ENCODE results near the gene MED4.
A peak's percentile ranks its signal among the peaks of the same experiment; 100 is the strongest.

The MED4 gene

DNA sequence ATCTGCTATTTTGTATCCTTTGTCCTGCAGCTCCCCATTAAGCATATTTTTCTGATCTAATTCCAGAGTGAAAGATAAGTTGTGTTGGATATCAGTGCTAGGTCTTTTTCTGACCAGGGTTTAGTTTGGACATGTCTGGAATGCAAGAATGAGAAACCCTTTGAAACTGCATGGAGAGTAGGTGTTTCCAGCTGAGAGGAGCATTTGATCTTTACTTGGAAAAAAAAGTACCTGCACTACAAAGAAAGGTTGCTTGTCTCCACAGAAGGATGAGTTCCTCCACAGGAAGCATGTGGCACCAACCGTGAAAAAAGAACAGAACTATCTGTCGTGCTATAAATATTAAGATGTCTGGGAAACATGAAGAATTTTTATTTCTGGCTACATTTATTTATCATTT, 36.6 kb upstream of the MED4 start:
- H3K27ac ChIP-seq: no peak overlapping the region
- TF ChIP-seq, protein P1, sequence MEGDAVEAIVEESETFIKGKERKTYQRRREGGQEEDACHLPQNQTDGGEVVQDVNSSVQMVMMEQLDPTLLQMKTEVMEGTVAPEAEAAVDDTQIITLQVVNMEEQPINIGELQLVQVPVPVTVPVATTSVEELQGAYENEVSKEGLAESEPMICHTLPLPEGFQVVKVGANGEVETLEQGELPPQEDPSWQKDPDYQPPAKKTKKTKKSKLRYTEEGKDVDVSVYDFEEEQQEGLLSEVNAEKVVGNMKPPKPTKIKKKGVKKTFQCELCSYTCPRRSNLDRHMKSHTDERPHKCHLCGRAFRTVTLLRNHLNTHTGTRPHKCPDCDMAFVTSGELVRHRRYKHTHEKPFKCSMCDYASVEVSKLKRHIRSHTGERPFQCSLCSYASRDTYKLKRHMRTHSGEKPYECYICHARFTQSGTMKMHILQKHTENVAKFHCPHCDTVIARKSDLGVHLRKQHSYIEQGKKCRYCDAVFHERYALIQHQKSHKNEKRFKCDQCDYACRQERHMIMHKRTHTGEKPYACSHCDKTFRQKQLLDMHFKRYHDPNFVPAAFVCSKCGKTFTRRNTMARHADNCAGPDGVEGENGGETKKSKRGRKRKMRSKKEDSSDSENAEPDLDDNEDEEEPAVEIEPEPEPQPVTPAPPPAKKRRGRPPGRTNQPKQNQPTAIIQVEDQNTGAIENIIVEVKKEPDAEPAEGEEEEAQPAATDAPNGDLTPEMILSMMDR (IDR thresholded peaks at IDR 0.05): no peak
- peaks cover 0 to 15% (median 14%) of the 10 kb centered on the region in 4 donors for H3K4me1 ChIP-seq
- no peak for DNase-seq
- intact Hi-C loops (cut with DNase I; ENCODE audit: low total_unique reads): no loop called here
- no peaks in the 10 kb centered on the region for H3K9me3 ChIP-seq
- H3K36me3 ChIP-seq: no peaks in the 10 kb centered on the region
- H3K27me3 ChIP-seq: no peaks in the 10 kb centered on the region
- no peak overlapping the region for H3K4me3 ChIP-seq

DNA sequence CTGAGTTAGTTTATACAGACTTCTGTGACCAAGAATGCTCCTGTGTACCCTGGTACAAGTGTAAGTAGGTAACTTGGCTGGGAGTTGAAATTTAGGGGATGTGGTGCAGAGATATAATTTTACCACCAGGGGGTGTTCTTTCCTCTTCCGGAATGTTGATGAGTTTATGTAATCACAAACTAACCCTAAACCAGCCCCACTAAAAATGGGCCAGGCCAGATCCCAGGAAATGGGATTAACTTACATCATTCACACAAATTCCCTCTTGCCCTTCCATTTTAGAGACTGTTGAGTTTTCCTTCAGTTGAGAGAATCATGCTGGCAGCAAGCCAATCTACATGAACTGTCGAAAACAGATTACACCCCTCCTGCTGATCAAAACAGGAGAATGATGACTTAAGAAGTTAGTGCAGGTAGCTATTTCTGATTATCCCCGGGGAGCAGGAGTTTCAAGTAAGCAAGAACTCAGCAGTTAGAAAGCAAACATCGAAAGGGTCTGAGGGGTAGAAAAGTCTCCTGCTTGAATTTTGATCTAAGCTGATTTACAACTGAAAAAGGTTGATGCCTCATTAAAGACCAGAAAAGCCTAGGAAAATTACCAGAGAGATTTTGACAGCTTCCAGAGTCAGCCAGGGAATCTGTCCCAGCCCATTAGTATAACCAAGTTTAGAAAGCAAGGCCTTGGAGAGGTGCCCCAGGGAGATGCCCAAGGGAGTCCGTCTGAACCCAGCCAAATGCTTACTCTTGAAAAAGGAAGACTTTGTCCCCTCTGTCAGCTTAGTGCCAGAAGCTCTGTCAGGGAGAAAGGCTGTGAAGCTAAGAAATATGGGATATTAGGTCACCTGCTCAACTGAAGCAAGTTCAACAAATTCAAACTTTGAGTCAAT, 32.3 kb upstream of the MED4 start:
- peak overlapping the region; percentile 76 to 83 for H3K27ac ChIP-seq
- H3K9me3 ChIP-seq: no peaks in the 10 kb centered on the region
- intact Hi-C loops (cut with DNase I; ENCODE audit: low total_unique reads): loop anchor here (2.0 to 10.0 kb wide), 3 partner anchors 106 to 458 kb away; partner anchors contain the start of genes ITM2B and RB1
- peak; percentile 82 to 93 for DNase-seq
- H3K4me1 ChIP-seq: peaks cover 0 to 37% (median 28%) of the 10 kb centered on the region in 4 donors
- H3K4me3 ChIP-seq: peak overlapping the region in 1 of 2 donors; percentile 8
- H3K27me3 ChIP-seq: no peaks in the 10 kb centered on the region
- TF ChIP-seq, protein P1 (IDR thresholded peaks at IDR 0.05): peak; percentile 70 to 73
- no peaks in the 10 kb centered on the region for H3K36me3 ChIP-seq

DNA sequence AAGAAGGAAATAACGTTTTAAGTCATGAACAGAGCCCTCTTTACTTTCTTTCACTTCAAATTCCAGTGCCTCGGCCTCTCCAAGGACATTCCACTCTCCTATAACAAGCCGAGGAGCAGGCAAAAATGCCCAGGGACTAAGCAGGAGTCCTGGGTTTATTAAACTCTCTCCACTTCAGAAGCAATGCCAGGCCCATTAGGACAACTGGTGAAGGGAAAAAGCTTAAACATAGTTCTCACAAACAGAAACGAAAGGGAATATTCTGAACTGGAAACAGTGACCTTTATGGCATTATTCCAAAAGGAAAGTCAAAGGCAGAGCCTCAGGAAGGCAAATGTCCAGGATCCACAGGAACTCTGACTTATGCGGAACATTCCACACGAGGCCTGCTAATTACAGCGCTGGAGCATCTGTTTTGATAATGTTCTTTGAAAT, 30.9 kb upstream of the MED4 start:
- Histone ChIP-seq H3K4me1 (peaks cover 0 to 45% (median 28%) of the 10 kb centered on the region in 4 donors), H3K27ac (peak overlapping the region; percentile 76 to 83), H3K36me3 (no peaks in the 10 kb centered on the region), H3K4me3 (peak overlapping the region; percentile 11 to 14), H3K9me3 (no peaks in the 10 kb centered on the region), H3K27me3 (no peaks in the 10 kb centered on the region)
- TF ChIP-seq, protein P1 (IDR thresholded peaks at IDR 0.05): no peak
- peak in 1 of 2 donors; percentile 37 for DNase-seq
- intact Hi-C loops (cut with DNase I; ENCODE audit: low total_unique reads): loop anchor here (2.0 to 10.0 kb wide), 3 partner anchors 107 to 459 kb away; partner anchors contain the start of genes ITM2B and RB1

DNA sequence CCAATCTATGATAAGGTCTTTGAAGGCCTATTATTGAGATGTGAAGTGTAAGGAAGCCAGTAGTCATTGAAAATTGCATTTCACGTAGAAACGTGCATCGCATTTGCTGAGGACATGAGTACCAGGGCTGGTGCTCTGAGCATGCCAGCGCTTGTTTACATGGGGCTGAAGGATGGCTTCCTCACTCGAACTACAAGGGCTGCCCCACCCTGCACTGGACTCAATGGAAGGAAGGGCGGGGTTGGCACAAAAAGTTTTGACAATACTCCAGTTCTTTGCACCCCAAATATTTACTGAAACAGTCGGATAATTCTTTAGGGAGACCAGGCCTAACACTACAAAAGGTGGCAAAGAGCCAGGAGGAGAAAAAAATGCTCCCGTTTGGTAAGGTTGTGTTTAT, 28.9 kb upstream of the MED4 start:
- DNase-seq: no peak
- H3K27ac ChIP-seq: peak overlapping the region in 1 of 2 donors; percentile 83

DNA sequence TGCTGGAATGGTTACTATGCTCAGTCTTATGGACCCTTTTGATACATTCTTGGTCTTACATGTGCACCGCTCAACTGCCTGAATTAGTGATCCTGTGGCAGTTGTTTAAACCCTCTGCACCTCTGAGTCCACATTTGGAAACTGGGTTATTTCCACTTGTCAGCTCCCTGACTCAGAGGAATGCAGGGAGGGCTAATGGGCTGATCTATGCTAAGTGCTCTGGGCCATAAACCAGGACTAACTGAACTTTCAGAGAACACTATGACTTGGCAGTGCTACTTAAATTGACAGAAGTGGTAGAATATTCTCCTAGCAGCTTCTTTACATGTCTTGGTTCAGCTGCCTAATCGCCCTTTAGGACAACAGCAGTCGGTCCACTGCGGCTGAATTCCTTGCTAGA, 26.8 kb upstream of the MED4 start:
- no peak for DNase-seq
- intact Hi-C loops (cut with DNase I; ENCODE audit: low total_unique reads): loop anchor here (10.0 kb wide), 1 partner anchor 463 kb away; no protein-coding TSS in a partner anchor
- Histone ChIP-seq H3K4me1 (peaks cover 0 to 32% (median 16%) of the 10 kb centered on the region in 4 donors), H3K27me3 (no peaks in the 10 kb centered on the region), H3K27ac (peak overlapping the region in 1 of 2 donors; percentile 36), H3K4me3 (no peak overlapping the region), H3K36me3 (no peaks in the 10 kb centered on the region), H3K9me3 (no peaks in the 10 kb centered on the region)
- TF ChIP-seq, protein P1 (IDR thresholded peaks at IDR 0.05): no peak

More for the DNA sequence above, 28.9 kb upstream of the MED4 start:
- no peak overlapping the region for H3K4me3 ChIP-seq
- H3K27me3 ChIP-seq: no peaks in the 10 kb centered on the region
- no peaks in the 10 kb centered on the region for H3K9me3 ChIP-seq
- TF ChIP-seq, protein P1 (IDR thresholded peaks at IDR 0.05): no peak
- intact Hi-C loops (cut with DNase I; ENCODE audit: low total_unique reads): loop anchor here (10.0 kb wide), 1 partner anchor 461 kb away; no protein-coding TSS in a partner anchor
- peaks cover 0 to 45% (median 28%) of the 10 kb centered on the region in 4 donors for H3K4me1 ChIP-seq
- no peaks in the 10 kb centered on the region for H3K36me3 ChIP-seq

Data from tibial artery (tissue), 4 donors.